Measurements from ENCODE around the gene CCNL2. TPM values are rescaled to one million over a fixed set of nuclear protein-coding genes. Genes with fewer than 3 reads are reported as not detected.
A peak's percentile ranks its signal among the peaks of the same experiment; 100 is the strongest.

CCNL2 gene
- total and polyA plus RNA-seq, 2 of the 13 experiments (the other 11 are each of a cell fraction or from before 2014, with no cell fraction given): 105 to 340 TPM

GRCh38 chr1:1432951-1433803, 34.0 kb upstream of the CCNL2 start (continued):
- no peak for TF ChIP-seq ZFYVE20 (CRISPR knock-in tag; IDR thresholded peaks at IDR 0.05; ENCODE audit: borderline replicate concordance, low read depth)
- peak; percentile 67; the same call in 1 of the 2 replicates for TF ChIP-seq DMAP1 (CRISPR knock-in tag; IDR thresholded peaks at IDR 0.05)
- peak; percentile 99 for TF ChIP-seq RXRA (CRISPR knock-in tag; IDR thresholded peaks at IDR 0.05)
- TF ChIP-seq ZNF563 (CRISPR knock-in tag; IDR thresholded peaks at IDR 0.05): peak; percentile 81
- peak; percentile 89 for TF ChIP-seq PITX1 (CRISPR knock-in tag; IDR thresholded peaks at IDR 0.05)
- no peak for TF ChIP-seq KLF15 (CRISPR knock-in tag; IDR thresholded peaks at IDR 0.05; ENCODE audit: borderline replicate concordance)
- TF ChIP-seq NFYB (CRISPR knock-in tag; IDR thresholded peaks at IDR 0.05): no peak
- no peak for TF ChIP-seq ZNF143 (CRISPR knock-in tag; IDR thresholded peaks at IDR 0.05)
- TF ChIP-seq ISL2 (CRISPR knock-in tag; IDR thresholded peaks at IDR 0.05): peak; percentile 81
- no peak for TF ChIP-seq ZNF646 (CRISPR knock-in tag; IDR thresholded peaks at IDR 0.05)
- TF ChIP-seq YEATS4 (CRISPR knock-in tag; IDR thresholded peaks at IDR 0.05; ENCODE audit: borderline replicate concordance): peak; percentile 59; the same call in 1 of the 2 replicates
- TF ChIP-seq ZNF24 (IDR thresholded peaks at IDR 0.05): no peak
- no peak for TF ChIP-seq ZNF513 (CRISPR knock-in tag; conservative IDR thresholded peaks at IDR 0.05)
- TF ChIP-seq ZNF30 (CRISPR knock-in tag; IDR thresholded peaks at IDR 0.05): no peak
- TF ChIP-seq ZNF589 (CRISPR knock-in tag; conservative IDR thresholded peaks at IDR 0.05): no peak
- peak; percentile 18; the same call in 1 of the 2 replicates for TF ChIP-seq ZNF704 (CRISPR knock-in tag; IDR thresholded peaks at IDR 0.05; ENCODE audit: borderline replicate concordance)
- TF ChIP-seq NFKB2 (CRISPR knock-in tag; IDR thresholded peaks at IDR 0.05; ENCODE audit: borderline replicate concordance): no peak
- no peak for TF ChIP-seq MAFG (CRISPR knock-in tag; IDR thresholded peaks at IDR 0.05)
- no peak for TF ChIP-seq ATF4 (CRISPR knock-in tag; IDR thresholded peaks at IDR 0.05)
